SU-DHL-6 (cell line): ENCODE results near the gene SLC16A8.

Experiments used
- H2AFZ ChIP-seq: fragments of 200-600 bp; sonication (generic); 2 replicates; pipeline ENCODE4 v1.6.1; 2014; ENCODE audit warnings: low read depth, mild to moderate bottlenecking, moderate library complexity, mixed read lengths, antibody characterized with exemption, low read length; ENCODE audit not compliant: severe bottlenecking
- H3F3A ChIP-seq: fragments of 200-600 bp; shearing (Covaris generic); 2 replicates; pipeline ENCODE4 v1.6.0; 2016; ENCODE audit warnings: antibody characterized with exemption, mild to moderate bottlenecking; ENCODE audit not compliant: insufficient read depth
- H3K27ac ChIP-seq: fragments of 200-600 bp; sonication (generic); 2 replicates; pipeline ENCODE4 v1.5.1; 2016; ENCODE audit warnings: low read depth, mild to moderate bottlenecking, low read length, moderate library complexity, mixed read lengths
- H3K27me3 ChIP-seq: fragments of 200-600 bp; sonication (generic), shearing (Covaris generic); 2 replicates; pipeline ENCODE4 v1.6.0; 2014; ENCODE audit warnings: mild to moderate bottlenecking, low read length
- H3K36me3 ChIP-seq: fragments of 200-600 bp; sonication (generic); 2 replicates; pipeline ENCODE4 v1.6.1; 2014; ENCODE audit warnings: mild to moderate bottlenecking, low read length, mixed read lengths
- H3K4me2 ChIP-seq: fragments of 300-600, 200-600 bp; shearing (Covaris generic), sonication (generic); 2 replicates; pipeline ENCODE4 v1.6.0; 2014; ENCODE audit warnings: low read length, low read depth, mild to moderate bottlenecking; ENCODE audit not compliant: poor library complexity, severe bottlenecking
- H3K4me3 ChIP-seq: fragments of 200-600 bp; sonication (generic); 2 replicates; pipeline ENCODE4 v1.5.1; 2014; ENCODE audit warnings: antibody characterized with exemption, low read length, mild to moderate bottlenecking, mixed read lengths; ENCODE audit not compliant: insufficient read depth, poor library complexity, severe bottlenecking
- H3K79me2 ChIP-seq: fragments of 200-600 bp; sonication (generic); 2 replicates; pipeline ENCODE4 v1.6.1; 2014; ENCODE audit warnings: mild to moderate bottlenecking, low read length, moderate library complexity; ENCODE audit not compliant: insufficient read depth
- H3K9ac ChIP-seq: fragments of 200-600 bp; sonication (generic); 2 replicates; pipeline ENCODE4 v1.7.0; 2014; ENCODE audit warnings: mild to moderate bottlenecking, low read length
- H3K9me2 ChIP-seq: fragments of 200-600 bp; sonication (generic); replicated peaks from 2 replicates; pipeline ENCODE4 v1.6.1; 2014; ENCODE audit warnings: low read length; ENCODE audit not compliant: insufficient read depth
- H3K9me3 ChIP-seq: fragments of 200-600 bp; sonication (generic); 2 replicates; pipeline ENCODE4 v1.6.1; 2014; ENCODE audit warnings: low read length, mixed read lengths; ENCODE audit not compliant: insufficient read depth
- H4K20me1 ChIP-seq: fragments of 200-600 bp; sonication (generic); 2 replicates; pipeline ENCODE4 v1.6.1; 2014; ENCODE audit warnings: low read depth, mild to moderate bottlenecking, antibody characterized with exemption, low read length, moderate library complexity, mixed read lengths
- CTCF ChIP-seq: fragments of 200-600 bp; sonication (generic); IDR thresholded peaks from one replicate; pipeline ENCODE4 v1.5.1; 2017; ENCODE audit warnings: antibody characterized with exemption, mild to moderate bottlenecking, low read length, moderate library complexity; ENCODE audit not compliant: insufficient read depth, poor library complexity, severe bottlenecking
- EZH2phosphoT487 ChIP-seq: fragments of 200-600 bp; sonication (generic), shearing (Covaris generic); conservative IDR thresholded peaks from 2 replicates; pipeline ENCODE4 v1.6.1; 2018; ENCODE audit warnings: mild to moderate bottlenecking, antibody characterized with exemption, low read length, moderate library complexity, mixed read lengths

The SLC16A8 gene

GRCh38 chr22:38077595-38077994, 6.4 kb downstream of the SLC16A8 start:
- H3K9me3 ChIP-seq = no peaks in the 10 kb centered on the region
- H4K20me1 ChIP-seq = no peaks in the 10 kb centered on the region
- no peak overlapping the region for H2AFZ ChIP-seq
- no peak overlapping the region for H3K27ac ChIP-seq
- no peaks in the 10 kb centered on the region for H3F3A ChIP-seq
- no peaks in the 10 kb centered on the region for H3K79me2 ChIP-seq
- no peaks in the 10 kb centered on the region for H3K9me2 ChIP-seq
- TF ChIP-seq CTCF (no peak), EZH2phosphoT487 (no peak)
- no peaks in the 10 kb centered on the region for H3K36me3 ChIP-seq
- H3K27me3 ChIP-seq = no peaks in the 10 kb centered on the region
- no peak overlapping the region for H3K4me2 ChIP-seq
- no peak overlapping the region for H3K9ac ChIP-seq
- no peak overlapping the region for H3K4me3 ChIP-seq

GRCh38 chr22:38077096-38077495, 6.9 kb downstream of the SLC16A8 start:
- Histone ChIP-seq H3K9me3 (no peaks in the 10 kb centered on the region), H3K27ac (no peak overlapping the region), H3K27me3 (no peaks in the 10 kb centered on the region), H2AFZ (no peak overlapping the region), H4K20me1 (no peaks in the 10 kb centered on the region), H3K36me3 (no peaks in the 10 kb centered on the region), H3K4me2 (no peak overlapping the region), H3K4me3 (no peak overlapping the region), H3K79me2 (no peaks in the 10 kb centered on the region), H3F3A (no peaks in the 10 kb centered on the region), H3K9me2 (no peaks in the 10 kb centered on the region), H3K9ac (no peak overlapping the region)
- TF ChIP-seq EZH2phosphoT487 (no peak), CTCF (no peak)

- H3K4me3 ChIP-seq = no peak overlapping the region
- H4K20me1 ChIP-seq = no peaks in the 10 kb centered on the region
- H3K9ac ChIP-seq = no peak overlapping the region
- no peak overlapping the region for H2AFZ ChIP-seq
- H3K27me3 ChIP-seq = no peaks in the 10 kb centered on the region
- no peak overlapping the region for H3K4me2 ChIP-seq
- no peaks in the 10 kb centered on the region for H3K36me3 ChIP-seq
- H3K9me2 ChIP-seq = no peaks in the 10 kb centered on the region
- H3K27ac ChIP-seq = no peak overlapping the region
- no peak for TF ChIP-seq EZH2phosphoT487
- H3K9me3 ChIP-seq = no peaks in the 10 kb centered on the region
- H3F3A ChIP-seq = no peaks in the 10 kb centered on the region
- no peaks in the 10 kb centered on the region for H3K79me2 ChIP-seq
Observed at GRCh38 chr22:38075961-38076360, 8.0 kb downstream of the SLC16A8 start.

- Histone ChIP-seq H3K79me2 (no peaks in the 10 kb centered on the region), H3K9me3 (no peaks in the 10 kb centered on the region), H2AFZ (no peak overlapping the region), H3K27me3 (no peaks in the 10 kb centered on the region), H3K9ac (no peak overlapping the region), H3K9me2 (no peaks in the 10 kb centered on the region), H3K36me3 (no peaks in the 10 kb centered on the region), H4K20me1 (no peaks in the 10 kb centered on the region), H3K27ac (no peak overlapping the region), H3K4me3 (no peak overlapping the region), H3F3A (no peaks in the 10 kb centered on the region), H3K4me2 (no peak overlapping the region)
- TF ChIP-seq CTCF (no peak), EZH2phosphoT487 (no peak)
Observed at GRCh38 chr22:38075105-38075825, 8.7 kb downstream of the SLC16A8 start.
